ENCODE results near the gene GHR. TPM values are rescaled to one million over a fixed set of nuclear protein-coding genes. Genes with fewer than 3 reads are reported as not detected.

The GHR gene
- total RNA-seq, 4 donors from 2014 or later = 2.0 to 6.0 (median 3.8) TPM

GRCh38 chr5:42545038-42545437 is 121.8 kb downstream of the GHR start:
- no peaks in the 10 kb centered on the region for H3K4me1 ChIP-seq
- 81 to 92% methylated on average over 3 of the region's 3 CpGs for WGBS, 2 donors
- no peaks in the 10 kb centered on the region for H3K27me3 ChIP-seq
- no peaks in the 10 kb centered on the region for H3K36me3 ChIP-seq
- intact Hi-C loops (cut with DNase I) = no loop called here
- H3K4me3 ChIP-seq = no peak overlapping the region
- no peak for TF ChIP-seq CTCF (IDR thresholded peaks at IDR 0.05)
- no peak for TF ChIP-seq POLR2A (IDR thresholded peaks at IDR 0.05)
- no peak overlapping the region for H3K27ac ChIP-seq
- no peak for DNase-seq
- H3K9me3 ChIP-seq = peaks cover 0 to 6% (median 0%) of the 10 kb centered on the region in 3 donors

DNA sequence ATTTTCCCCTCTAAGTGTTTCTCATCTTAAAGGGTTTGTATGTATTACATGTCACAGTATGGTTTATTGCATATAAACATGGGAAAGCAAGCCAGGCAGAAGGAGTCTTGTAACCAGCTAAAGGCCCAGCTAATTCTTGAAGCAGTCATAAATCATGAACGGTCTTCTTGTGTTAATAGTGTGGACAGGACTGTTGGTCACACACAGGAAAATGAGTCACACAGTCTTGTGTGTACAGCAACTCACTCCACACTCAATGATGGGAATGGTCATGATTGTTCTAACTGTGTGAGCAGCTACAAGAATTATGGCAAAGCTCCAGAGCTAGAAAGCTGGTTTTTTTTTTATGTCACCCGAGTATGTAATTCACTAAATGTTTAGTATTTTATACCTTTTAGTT is 123.9 kb downstream of the GHR start:
- no peak for DNase-seq
- Histone ChIP-seq H3K4me1 (no peaks in the 10 kb centered on the region), H3K27ac (no peak overlapping the region), H3K9me3 (no peaks in the 10 kb centered on the region), H3K4me3 (no peak overlapping the region), H3K36me3 (no peaks in the 10 kb centered on the region), H3K27me3 (no peaks in the 10 kb centered on the region)
- intact Hi-C loops (cut with DNase I) = no loop called here
- no peak for TF ChIP-seq CTCF (IDR thresholded peaks at IDR 0.05)
- TF ChIP-seq POLR2A (IDR thresholded peaks at IDR 0.05) = no peak
- WGBS, 2 donors = 44 to 48% methylated on average over 2 of the region's 2 CpGs

GRCh38 chr5:42547894-42548293 is 124.7 kb downstream of the GHR start:
- intact Hi-C loops (cut with DNase I) = no loop called here
- H3K36me3 ChIP-seq = no peaks in the 10 kb centered on the region
- no peaks in the 10 kb centered on the region for H3K9me3 ChIP-seq
- H3K27ac ChIP-seq = no peak overlapping the region
- WGBS, 2 donors = 70% methylated on average over 1 of the region's 1 CpG
- no peaks in the 10 kb centered on the region for H3K4me1 ChIP-seq
- no peak for DNase-seq
- no peak overlapping the region for H3K4me3 ChIP-seq
- TF ChIP-seq POLR2A (IDR thresholded peaks at IDR 0.05) = no peak
- TF ChIP-seq CTCF (IDR thresholded peaks at IDR 0.05) = no peak
- no peaks in the 10 kb centered on the region for H3K27me3 ChIP-seq

- 76 to 100% methylated on average over 1 of the region's 1 CpG for WGBS, 2 donors
- DNase-seq = no peak
- intact Hi-C loops (cut with DNase I) = no loop called here
- no peaks in the 10 kb centered on the region for H3K9me3 ChIP-seq
- H3K4me3 ChIP-seq = no peak overlapping the region
- H3K27ac ChIP-seq = no peak overlapping the region
- no peak for TF ChIP-seq POLR2A (IDR thresholded peaks at IDR 0.05)
- no peak for TF ChIP-seq CTCF (IDR thresholded peaks at IDR 0.05)
- no peaks in the 10 kb centered on the region for H3K4me1 ChIP-seq
- no peaks in the 10 kb centered on the region for H3K27me3 ChIP-seq
- no peaks in the 10 kb centered on the region for H3K36me3 ChIP-seq
Observed at GRCh38 chr5:42552597-42552996, 129.4 kb downstream of the GHR start.

- H3K27ac ChIP-seq = no peak overlapping the region
- WGBS, 2 donors = 55 to 87% methylated on average over 4 of the region's 4 CpGs
- intact Hi-C loops (cut with DNase I) = no loop called here
- no peak for TF ChIP-seq CTCF (IDR thresholded peaks at IDR 0.05)
- no peak for TF ChIP-seq POLR2A (IDR thresholded peaks at IDR 0.05)
- no peaks in the 10 kb centered on the region for H3K9me3 ChIP-seq
- H3K4me3 ChIP-seq = no peak overlapping the region
- H3K4me1 ChIP-seq = no peaks in the 10 kb centered on the region
- DNase-seq = no peak
- H3K27me3 ChIP-seq = no peaks in the 10 kb centered on the region
- H3K36me3 ChIP-seq = no peaks in the 10 kb centered on the region
Observed at GRCh38 chr5:42553461-42553860, 130.2 kb downstream of the GHR start.
